Sigmoid colon (tissue), 7 donors: ENCODE measurements around the gene SEC16A. TPM values are rescaled to one million over a fixed set of nuclear protein-coding genes. Genes with fewer than 3 reads are reported as not detected.

Experiments used
- DNase-seq: peaks from one replicate; pipeline ENCODE4 v3.0.0-alpha.2; 2019
- H3K27ac ChIP-seq, 4 donors: fragments of 200-600 bp; sonication (generic); one replicate each; pipeline ENCODE4 v1.5.1; 2016 to 2019; ENCODE audit warnings: mild to moderate bottlenecking in 1 of 4
- H3K27me3 ChIP-seq, 3 donors: fragments of 200-600 bp; sonication (generic); one replicate each; pipeline ENCODE4 v1.5.1; 2019; ENCODE audit warnings: mild to moderate bottlenecking in 1 of 3
- H3K36me3 ChIP-seq, 4 donors: fragments of 200-600 bp; sonication (generic); one replicate each; pipeline ENCODE4 v1.5.1; 2016 to 2019
- H3K4me1 ChIP-seq, 4 donors: fragments of 200-600 bp; sonication (generic); one replicate each; pipeline ENCODE4 v1.5.1; 2017 to 2019
- H3K4me3 ChIP-seq, 4 donors: fragments of 200-600 bp; sonication (generic); one replicate each; pipeline ENCODE4 v1.5.1; 2017 to 2019; ENCODE audit warnings: mild to moderate bottlenecking in 2 of 4, moderate library complexity in 1 of 4
- H3K9me3 ChIP-seq, 4 donors: fragments of 200-600 bp in 3 of 4; sonication (generic) in 3 of 4; one replicate each; pipeline versions ENCODE4 v1.5.1 to v1.6.1; 2013 to 2019
- EP300 ChIP-seq, 4 donors: sonication (generic); formaldehyde crosslinking; IDR thresholded peaks; one replicate each; pipeline ENCODE4 v1.6.1; 2017; ENCODE audit warnings: antibody characterized with exemption in 4 of 4
- POLR2A ChIP-seq, 2 donors: fragments of 450-650 bp; IDR thresholded peaks; one replicate each; pipeline ENCODE4 v1.6.1; 2016; ENCODE audit warnings: antibody characterized with exemption in 2 of 2, mild to moderate bottlenecking in 2 of 2, moderate library complexity in 2 of 2
- POLR2AphosphoS5 ChIP-seq, 4 donors: sonication (generic); formaldehyde crosslinking; IDR thresholded peaks; one replicate each; pipeline ENCODE4 v1.6.1; 2017; ENCODE audit warnings: antibody characterized with exemption in 4 of 4
- WGBS, 2 donors: extraction: QIAGEN DNeasy Blood & Tissue Kit; methylation state at CpG; one replicate each; pipeline ENCODE4 v1.1.7; 2013; 5-methylcytosine and 5-hydroxymethylcytosine counted together
- intact Hi-C: fragments of 100-400 bp; cut with DNase I; formaldehyde crosslinking; loops from one replicate; pipeline ENCODE4 v1.15.1; 2023
- polyA plus RNA-seq, 3 donors: library from polyadenylated mRNA; stranded (reverse); fragments of 200-250 nt; gene quantifications; one replicate each; pipeline ENCODE4 v1.2.3, GENCODE V29; 2013
- total RNA-seq, 4 donors: library from RNA; depleted of rRNA; stranded (reverse); fragments of >200 nt; gene quantifications; one replicate each; pipeline ENCODE4 v1.1.0, GENCODE V29; 2016
- TF ChIP-seq, protein P1 (sequence below), 4 experiments: fragments of 450-650 bp in 3 of 4; fragments of 200-600 bp in 1 of 4; IDR thresholded peaks; one replicate each; pipeline ENCODE4 v1.5.1; 2016 to 2019; ENCODE audit warnings: antibody characterized with exemption in 4 of 4, mild to moderate bottlenecking in 3 of 4, moderate library complexity in 2 of 4
- donor health status: healthy with polysubstance abuse.
- donor health status: Bipolar disorder and iron deficiency.
- donor health status: healthy.

SEC16A gene
- total and polyA plus RNA-seq, 7 donors = 22.8 to 57.0 (median 27.5) TPM

DNA sequence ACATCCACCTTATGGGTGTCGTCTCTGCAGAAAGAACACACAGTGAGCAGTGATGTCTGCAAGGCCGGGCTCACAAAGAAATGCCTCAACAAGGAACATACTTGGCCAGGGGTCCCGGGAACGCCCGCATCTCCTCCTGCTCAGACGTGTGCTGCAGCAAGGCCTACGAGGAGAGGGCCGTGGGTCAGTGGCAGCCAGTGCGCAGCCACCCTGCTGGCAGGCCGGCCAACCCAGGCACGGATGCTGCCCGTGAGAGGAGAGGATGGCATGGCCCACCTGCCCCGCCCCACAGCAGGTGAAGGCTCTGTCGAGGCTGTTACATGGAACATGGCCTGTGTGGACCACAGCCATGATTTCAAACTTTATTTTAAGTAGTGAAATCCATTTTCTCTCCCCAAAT, 19.3 kb downstream of the SEC16A start:
- peaks cover 56 to 100% (median 88%) of the 10 kb centered on the region in 4 donors for H3K36me3 ChIP-seq
- WGBS, 2 donors = 95% methylated on average over 14 of the region's 14 CpGs
- TF ChIP-seq POLR2AphosphoS5 (IDR thresholded peaks at IDR 0.05) (no peak), EP300 (IDR thresholded peaks at IDR 0.05) (no peak), POLR2A (IDR thresholded peaks at IDR 0.05) (no peak)
- TF ChIP-seq, protein P1, sequence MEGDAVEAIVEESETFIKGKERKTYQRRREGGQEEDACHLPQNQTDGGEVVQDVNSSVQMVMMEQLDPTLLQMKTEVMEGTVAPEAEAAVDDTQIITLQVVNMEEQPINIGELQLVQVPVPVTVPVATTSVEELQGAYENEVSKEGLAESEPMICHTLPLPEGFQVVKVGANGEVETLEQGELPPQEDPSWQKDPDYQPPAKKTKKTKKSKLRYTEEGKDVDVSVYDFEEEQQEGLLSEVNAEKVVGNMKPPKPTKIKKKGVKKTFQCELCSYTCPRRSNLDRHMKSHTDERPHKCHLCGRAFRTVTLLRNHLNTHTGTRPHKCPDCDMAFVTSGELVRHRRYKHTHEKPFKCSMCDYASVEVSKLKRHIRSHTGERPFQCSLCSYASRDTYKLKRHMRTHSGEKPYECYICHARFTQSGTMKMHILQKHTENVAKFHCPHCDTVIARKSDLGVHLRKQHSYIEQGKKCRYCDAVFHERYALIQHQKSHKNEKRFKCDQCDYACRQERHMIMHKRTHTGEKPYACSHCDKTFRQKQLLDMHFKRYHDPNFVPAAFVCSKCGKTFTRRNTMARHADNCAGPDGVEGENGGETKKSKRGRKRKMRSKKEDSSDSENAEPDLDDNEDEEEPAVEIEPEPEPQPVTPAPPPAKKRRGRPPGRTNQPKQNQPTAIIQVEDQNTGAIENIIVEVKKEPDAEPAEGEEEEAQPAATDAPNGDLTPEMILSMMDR (IDR thresholded peaks at IDR 0.05) = no peak

DNA sequence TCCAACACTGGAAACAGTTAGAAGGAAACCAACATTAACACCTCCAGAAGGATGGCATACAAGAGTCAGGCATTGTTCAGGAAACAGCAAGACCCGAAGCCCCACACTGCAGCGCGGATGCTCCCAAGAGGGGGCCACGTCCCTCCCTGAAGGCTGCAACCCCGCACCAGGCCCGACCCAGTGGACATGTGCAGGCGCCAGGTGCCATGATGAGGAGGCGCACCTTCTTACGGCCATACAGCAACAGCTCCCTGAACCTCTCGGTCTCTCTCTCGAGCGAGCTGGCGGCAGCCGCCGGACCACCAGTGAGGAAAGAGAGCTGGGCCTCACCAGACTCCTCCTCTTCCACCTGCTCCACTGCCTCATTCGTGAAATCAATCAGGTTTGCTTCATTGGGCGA, 20.2 kb downstream of the SEC16A start:
- H3K36me3 ChIP-seq = peaks cover 56 to 100% (median 86%) of the 10 kb centered on the region in 4 donors
- no peak for DNase-seq
- no peaks in the 10 kb centered on the region for H3K27me3 ChIP-seq
- TF ChIP-seq, protein P1 (IDR thresholded peaks at IDR 0.05) = no peak
- TF ChIP-seq EP300 (IDR thresholded peaks at IDR 0.05) = no peak
- TF ChIP-seq POLR2A (IDR thresholded peaks at IDR 0.05) = no peak
- no peak for TF ChIP-seq POLR2AphosphoS5 (IDR thresholded peaks at IDR 0.05)
- WGBS, 2 donors = 94 to 97% methylated on average over 17 of the region's 17 CpGs
- no peaks in the 10 kb centered on the region for H3K9me3 ChIP-seq
- no peak overlapping the region for H3K27ac ChIP-seq
- no peak overlapping the region for H3K4me3 ChIP-seq
- H3K4me1 ChIP-seq = no peaks in the 10 kb centered on the region
- intact Hi-C loops = no loop called here

More for the DNA sequence above, 19.3 kb downstream of the SEC16A start:
- no peak for DNase-seq
- no peak overlapping the region for H3K4me3 ChIP-seq
- no peaks in the 10 kb centered on the region for H3K27me3 ChIP-seq
- intact Hi-C loops = no loop called here
- no peaks in the 10 kb centered on the region for H3K4me1 ChIP-seq
- no peaks in the 10 kb centered on the region for H3K9me3 ChIP-seq
- H3K27ac ChIP-seq = no peak overlapping the region

DNA sequence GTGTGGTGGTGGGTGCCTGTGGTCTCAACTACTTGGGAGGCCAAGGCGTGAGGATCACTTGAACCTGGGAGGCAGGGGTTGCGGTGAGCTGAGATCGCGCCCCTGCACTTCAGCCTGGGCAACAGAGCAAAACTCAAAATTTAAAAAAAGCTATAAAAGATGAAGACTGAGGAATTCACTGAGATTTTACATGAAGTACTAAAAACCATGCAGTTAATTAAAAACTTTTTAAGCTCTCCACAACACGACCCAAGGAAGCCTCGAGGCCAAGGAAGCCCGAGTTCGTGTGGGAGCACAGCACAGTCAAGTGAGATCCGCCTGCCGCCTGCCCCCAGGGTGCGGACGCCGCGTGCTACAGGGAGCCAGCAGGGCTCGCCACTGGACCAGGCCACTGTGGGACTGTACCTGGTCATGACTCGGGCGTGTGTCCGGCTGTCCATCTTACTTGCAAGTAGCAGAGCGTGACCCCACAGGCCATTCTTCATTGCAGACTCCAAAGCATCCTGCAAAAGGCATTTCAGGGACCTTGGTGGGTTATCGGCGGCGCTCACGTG, 22.0 kb downstream of the SEC16A start:
- H3K4me3 ChIP-seq = no peak overlapping the region
- H3K27ac ChIP-seq = no peak overlapping the region
- DNase-seq = no peak
- intact Hi-C loops = no loop called here
- H3K9me3 ChIP-seq = no peaks in the 10 kb centered on the region
- 97 to 98% methylated on average over 23 of the region's 23 CpGs for WGBS, 2 donors
- TF ChIP-seq POLR2AphosphoS5 (IDR thresholded peaks at IDR 0.05) (no peak), EP300 (IDR thresholded peaks at IDR 0.05) (no peak), POLR2A (IDR thresholded peaks at IDR 0.05) (no peak)
- TF ChIP-seq, protein P1 (IDR thresholded peaks at IDR 0.05) = no peak
- peaks cover 62 to 100% (median 90%) of the 10 kb centered on the region in 4 donors for H3K36me3 ChIP-seq
- H3K4me1 ChIP-seq = no peaks in the 10 kb centered on the region
- H3K27me3 ChIP-seq = no peaks in the 10 kb centered on the region

DNA sequence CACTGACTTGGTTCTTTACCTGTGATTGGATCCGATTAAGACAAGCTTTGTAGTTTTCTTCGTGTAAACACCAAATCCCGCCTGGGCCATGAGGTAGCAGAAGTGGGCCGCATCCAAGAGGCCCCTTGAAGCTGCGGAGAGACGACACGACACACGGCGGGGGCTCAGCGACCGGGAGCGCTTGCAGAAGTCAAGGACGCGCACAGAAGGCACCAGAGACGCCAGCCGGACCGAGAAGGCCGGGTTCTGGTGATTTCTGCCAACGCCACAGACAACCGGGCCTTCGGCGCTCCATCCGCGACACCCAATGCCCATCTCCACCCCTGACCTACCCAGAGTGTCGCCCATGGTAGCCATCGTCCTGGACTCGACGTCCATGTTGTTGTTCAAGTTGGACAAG, 23.4 kb downstream of the SEC16A start:
- Histone ChIP-seq H3K27ac (no peak overlapping the region), H3K9me3 (no peaks in the 10 kb centered on the region), H3K4me1 (no peaks in the 10 kb centered on the region), H3K27me3 (no peaks in the 10 kb centered on the region), H3K36me3 (peaks cover 65 to 100% (median 90%) of the 10 kb centered on the region in 4 donors), H3K4me3 (no peak overlapping the region)
- no peak for DNase-seq
- 97% methylated on average over 28 of the region's 28 CpGs for WGBS, 2 donors
- intact Hi-C loops = no loop called here
- TF ChIP-seq EP300 (IDR thresholded peaks at IDR 0.05) (no peak), POLR2A (IDR thresholded peaks at IDR 0.05) (no peak), POLR2AphosphoS5 (IDR thresholded peaks at IDR 0.05) (no peak)
- TF ChIP-seq, protein P1 (IDR thresholded peaks at IDR 0.05) = no peak

DNA sequence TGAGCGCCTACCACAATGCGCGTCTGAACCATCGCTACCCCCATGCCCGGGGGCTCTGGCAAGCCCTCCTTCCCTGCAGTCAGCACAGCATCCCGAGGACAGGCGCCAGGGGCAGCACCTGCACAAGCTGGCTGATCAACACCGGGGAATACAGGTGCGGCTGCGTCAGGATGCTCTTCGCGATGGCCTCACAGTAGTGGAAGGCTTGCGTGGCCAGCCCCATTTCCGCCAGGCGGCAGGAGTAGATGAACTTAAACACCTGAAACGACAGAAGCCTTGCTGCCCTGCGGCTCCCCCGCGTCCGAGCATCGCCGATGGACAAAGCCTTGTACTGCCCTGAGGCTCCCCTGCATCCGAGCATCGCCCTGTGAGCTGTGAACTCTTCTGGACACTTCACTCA, 25.5 kb downstream of the SEC16A start:
- Histone ChIP-seq H3K4me3 (no peak overlapping the region), H3K27ac (no peak overlapping the region), H3K36me3 (peaks cover 74 to 99% (median 81%) of the 10 kb centered on the region in 4 donors), H3K27me3 (no peaks in the 10 kb centered on the region), H3K4me1 (no peaks in the 10 kb centered on the region), H3K9me3 (no peaks in the 10 kb centered on the region)
- WGBS, 2 donors = 97 to 98% methylated on average over 24 of the region's 24 CpGs
- no peak for DNase-seq
- TF ChIP-seq EP300 (IDR thresholded peaks at IDR 0.05) (no peak), POLR2A (IDR thresholded peaks at IDR 0.05) (no peak), POLR2AphosphoS5 (IDR thresholded peaks at IDR 0.05) (no peak)
- TF ChIP-seq, protein P1 (IDR thresholded peaks at IDR 0.05) = no peak
- intact Hi-C loops = no loop called here
